Islet precursor cell (in vitro differentiated cells): ENCODE measurements around the gene ZNF200.
"Not testable (repeated sequence)": the region's sequence is repeated elsewhere in the genome, so short reads cannot be mapped to it uniquely, and the experiment has no call there.

ENCODE experiments used
- DNase-seq: peaks from one replicate; pipeline ENCODE4 v3.0.0-alpha.2; 2018

The ZNF200 gene

GRCh38 chr16:3197694-3198333 lies 37.1 kb downstream of the ZNF200 start:
- DNase-seq: not testable (repeated sequence)

- DNase-seq: no peak
Measured at GRCh38 chr16:3195975-3196374, 39.0 kb downstream of the ZNF200 start.

GRCh38 chr16:3194792-3195191 lies 40.2 kb downstream of the ZNF200 start:
- no peak for DNase-seq

GRCh38 chr16:3193221-3194212 lies 41.4 kb downstream of the ZNF200 start:
- no peak for DNase-seq

- no peak for DNase-seq
Measured at GRCh38 chr16:3192476-3193019, 42.4 kb downstream of the ZNF200 start.

- DNase-seq: no peak
Measured at GRCh38 chr16:3190949-3191353, 44.0 kb downstream of the ZNF200 start.

- no peak for DNase-seq
Measured at GRCh38 chr16:3189869-3190268, 45.1 kb downstream of the ZNF200 start.

GRCh38 chr16:3188925-3189825 lies 45.8 kb downstream of the ZNF200 start:
- DNase-seq: peak; percentile 83

GRCh38 chr16:3188675-3188924 lies 46.4 kb downstream of the ZNF200 start:
- no peak for DNase-seq

- DNase-seq: peak; percentile 75
Measured at GRCh38 chr16:3187798-3188674, 46.9 kb downstream of the ZNF200 start, which contains the start of gene OR1F1. Gene OR1F1 (plus strand): TSS chr16:3188204.

- no peak for DNase-seq
Measured at GRCh38 chr16:3186946-3187690, 47.8 kb downstream of the ZNF200 start.

GRCh38 chr16:3183445-3184139 lies 51.4 kb downstream of the ZNF200 start:
- peak; percentile 72 for DNase-seq

- peak; percentile 90 for DNase-seq
Measured at GRCh38 chr16:3182608-3183444, 52.1 kb downstream of the ZNF200 start.

GRCh38 chr16:3182293-3182607 lies 52.7 kb downstream of the ZNF200 start:
- DNase-seq: not testable (repeated sequence)

- peak; percentile 60 for DNase-seq
Measured at GRCh38 chr16:3180445-3180878, 54.5 kb downstream of the ZNF200 start.

- DNase-seq: no peak
Measured at GRCh38 chr16:3179651-3180050, 55.3 kb downstream of the ZNF200 start.

GRCh38 chr16:3175157-3176093 lies 59.5 kb downstream of the ZNF200 start:
- DNase-seq: peak; percentile 88

- DNase-seq: no peak
Measured at GRCh38 chr16:3174618-3175148, 60.3 kb downstream of the ZNF200 start.
